Activated effector memory CD4-positive, alpha-beta T cell treated with Interleukin-2 at 50 U/mL for 16 hours (primary cell): ENCODE results near the gene TMEM258.

ENCODE experiments used
- DNase-seq: peaks from one replicate; pipeline ENCODE4 v3.0.0-alpha.2; 2020

Gene TMEM258

DNA sequence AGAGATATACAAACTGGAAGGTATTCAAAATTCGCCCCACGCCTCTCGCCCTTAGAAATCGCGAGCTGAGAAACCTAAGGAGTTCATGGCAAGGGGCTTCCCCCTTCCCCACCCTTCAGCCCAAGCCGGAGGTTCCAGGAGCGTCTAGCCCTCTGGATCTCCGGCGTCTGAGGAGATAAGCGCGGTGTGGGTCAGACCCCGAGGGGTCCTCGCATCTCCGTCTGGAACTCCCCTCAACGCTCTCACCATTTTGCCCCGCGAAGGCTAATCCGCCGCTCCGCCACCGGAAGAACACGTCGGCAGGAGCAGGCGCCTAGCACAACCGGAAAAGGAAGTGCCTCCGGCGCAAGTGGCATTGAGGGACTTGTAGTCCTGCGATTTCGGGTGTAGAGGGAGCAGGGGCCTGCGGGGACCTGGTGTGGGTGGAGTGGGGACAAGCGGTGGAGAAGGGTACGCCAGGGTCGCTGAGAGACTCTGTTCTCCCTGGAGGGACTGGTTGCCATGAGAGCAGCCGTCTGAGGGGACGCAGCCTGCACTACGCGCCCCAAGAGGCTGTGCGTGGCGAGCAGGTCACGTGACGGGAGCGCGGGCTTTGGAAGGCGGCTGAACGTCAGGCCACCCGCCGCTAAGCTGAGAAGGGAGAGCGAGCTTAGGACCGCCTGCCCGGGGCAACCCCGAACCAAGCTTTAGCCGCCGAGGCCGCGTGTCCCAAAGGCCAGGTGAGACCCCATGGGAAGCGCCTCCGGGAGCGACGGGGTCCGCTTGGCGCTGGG, at the start of gene TMEM258, which contains the start of gene FEN1:
Gene TMEM258 (minus strand): TSS at position 290 of the 773 bp plus-strand sequence. CDS start 41 bp downstream, at position 249.
Gene FEN1 (plus strand): TSS at position 602 of the 773 bp plus-strand sequence. CDS start 2,451 bp downstream, outside the sequence.
- peak; percentile 82 for DNase-seq

DNA sequence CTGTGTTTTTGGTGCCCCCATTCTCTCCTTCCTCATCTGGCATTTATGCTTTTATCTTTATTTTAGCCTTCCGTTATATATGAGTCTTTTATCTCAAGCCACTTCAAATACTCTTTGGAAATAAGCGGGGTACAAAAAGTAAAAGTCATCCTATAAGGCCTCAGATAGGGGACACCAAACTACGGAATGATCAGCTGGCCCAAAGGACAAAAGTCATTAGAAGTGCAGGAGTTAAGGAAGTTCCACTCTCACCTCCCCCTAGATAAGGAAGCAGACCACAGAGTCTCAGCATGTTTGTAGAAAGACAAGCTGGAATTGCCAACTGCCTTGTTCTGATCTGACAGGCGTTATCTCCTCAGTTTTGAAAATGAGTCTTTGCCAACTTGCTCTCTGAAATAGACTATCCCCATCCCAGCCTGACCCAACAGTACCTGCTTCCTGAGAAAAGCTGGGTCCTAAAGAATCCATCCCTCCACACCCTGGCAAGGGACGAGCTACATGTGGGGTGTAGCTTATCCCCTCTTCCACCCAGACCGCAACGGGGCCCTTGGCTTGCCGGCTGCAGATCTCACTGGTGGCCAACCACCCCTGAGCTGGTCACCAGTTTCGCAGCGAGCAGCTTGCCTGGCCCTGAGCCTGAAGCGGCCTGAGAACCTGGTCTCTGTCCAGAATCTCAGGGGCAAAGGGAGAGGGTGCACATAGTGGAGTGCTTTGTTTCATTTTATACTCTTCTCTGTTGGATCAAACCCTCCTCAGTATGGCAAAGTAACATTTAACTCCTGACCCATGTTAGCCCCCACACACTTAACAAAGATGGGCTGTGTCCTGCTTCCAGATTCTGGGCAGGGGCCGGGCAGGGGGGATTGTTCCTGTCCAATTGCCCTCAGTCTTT, 49.5 kb upstream of the TMEM258 start:
- no peak for DNase-seq

DNA sequence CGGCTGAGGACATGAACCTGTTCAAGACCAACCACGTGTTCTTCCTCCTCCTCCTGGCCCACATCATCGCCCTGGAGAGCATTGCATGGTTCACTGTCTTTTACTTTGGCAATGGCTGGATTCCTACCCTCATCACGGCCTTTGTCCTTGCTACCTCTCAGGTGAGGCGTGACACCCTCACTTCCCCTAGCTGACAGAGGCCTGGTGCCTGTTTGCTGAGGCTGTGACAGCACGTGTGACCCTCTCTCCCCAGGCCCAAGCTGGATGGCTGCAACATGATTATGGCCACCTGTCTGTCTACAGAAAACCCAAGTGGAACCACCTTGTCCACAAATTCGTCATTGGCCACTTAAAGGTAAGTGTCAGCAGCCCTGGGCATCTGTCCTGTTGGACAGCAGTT, 48.0 kb upstream of the TMEM258 start:
- DNase-seq = no peak

DNA sequence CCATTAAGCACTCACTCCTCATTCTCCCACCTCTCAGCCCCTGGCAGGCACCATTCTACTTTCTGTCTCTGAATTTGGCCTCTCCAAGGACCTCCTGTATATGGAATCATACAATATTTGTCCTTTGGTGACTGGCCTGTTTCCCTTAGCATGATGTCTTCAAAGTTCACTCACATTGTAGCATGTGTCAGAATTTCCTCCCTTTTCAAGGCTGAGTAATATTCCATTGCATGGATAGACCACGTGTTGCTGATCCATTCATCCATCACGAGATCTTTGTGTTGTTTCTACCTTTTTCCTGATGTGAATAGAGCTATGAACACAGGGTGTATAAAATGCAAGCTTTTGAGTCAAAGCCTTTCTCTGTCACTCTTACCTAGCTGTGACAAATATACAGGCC, 47.3 kb upstream of the TMEM258 start:
- DNase-seq = no peak

DNA sequence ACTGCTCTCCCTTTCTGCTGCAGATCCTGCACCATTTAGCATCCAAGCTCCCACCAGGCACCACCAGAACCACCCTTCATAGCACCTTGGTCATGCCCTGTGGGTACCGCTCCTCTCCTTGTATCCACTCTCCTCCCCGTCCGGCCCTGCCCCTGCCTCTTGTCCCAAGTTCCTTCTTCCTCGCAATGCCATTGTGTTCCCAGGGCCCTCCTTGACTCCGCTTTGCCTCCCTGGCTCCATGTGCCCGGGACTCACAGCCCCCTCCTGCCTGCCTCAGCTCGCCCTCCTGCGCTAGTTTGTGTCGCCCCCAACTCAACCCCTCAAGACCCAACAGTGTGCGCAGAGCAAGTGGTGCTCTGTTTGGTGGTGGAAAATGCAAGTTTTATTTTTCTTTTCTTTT, 46.5 kb upstream of the TMEM258 start:
- DNase-seq = no peak

DNA sequence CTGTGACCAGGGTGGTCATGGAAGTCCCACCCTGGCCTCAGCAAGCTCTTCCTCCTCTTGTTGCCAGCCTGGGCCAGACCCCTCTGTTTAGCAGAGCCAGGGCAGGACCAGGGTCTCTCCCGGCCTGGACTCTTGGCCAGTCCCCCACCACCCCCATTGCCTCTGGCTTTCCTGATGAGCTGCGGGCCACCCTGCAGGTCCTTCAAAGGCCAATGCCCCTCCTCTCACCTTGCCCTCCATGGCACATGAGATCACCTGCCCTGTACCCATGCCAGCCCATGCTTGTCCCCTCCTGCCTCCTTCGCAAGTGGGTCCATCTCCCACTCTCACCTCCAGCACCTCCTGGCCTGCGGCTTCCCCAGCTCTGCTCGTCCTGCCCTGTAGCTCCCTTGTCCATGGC, 46.1 kb upstream of the TMEM258 start:
- DNase-seq = no peak

DNA sequence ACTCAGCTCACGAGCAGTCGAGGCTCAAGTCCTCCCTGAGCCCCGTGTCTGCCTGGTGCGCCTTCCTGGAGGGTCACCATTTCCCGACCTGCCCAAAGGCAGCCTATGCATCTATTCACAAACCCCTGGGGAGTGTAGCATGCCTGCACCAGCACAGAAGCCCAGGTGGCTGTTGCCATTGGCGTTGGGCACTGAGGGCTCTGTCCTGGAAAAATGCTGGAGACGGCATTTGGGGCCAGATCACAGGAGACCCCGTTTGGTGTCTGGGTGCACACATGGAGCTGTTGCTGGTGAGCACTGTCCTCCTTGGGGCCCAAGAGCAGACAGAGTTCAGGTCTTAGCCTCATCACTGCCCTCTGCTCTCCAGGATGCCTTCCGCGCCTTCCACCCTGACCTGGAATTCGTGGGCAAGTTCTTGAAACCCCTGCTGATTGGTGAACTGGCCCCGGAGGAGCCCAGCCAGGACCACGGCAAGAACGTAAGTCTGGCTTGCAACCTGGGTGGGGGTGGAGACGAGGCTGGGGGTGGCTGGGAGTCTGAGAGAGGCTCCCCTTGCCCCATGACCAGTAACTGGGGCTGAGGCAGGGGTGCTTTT, 45.1 kb upstream of the TMEM258 start:
- DNase-seq = no peak

DNA sequence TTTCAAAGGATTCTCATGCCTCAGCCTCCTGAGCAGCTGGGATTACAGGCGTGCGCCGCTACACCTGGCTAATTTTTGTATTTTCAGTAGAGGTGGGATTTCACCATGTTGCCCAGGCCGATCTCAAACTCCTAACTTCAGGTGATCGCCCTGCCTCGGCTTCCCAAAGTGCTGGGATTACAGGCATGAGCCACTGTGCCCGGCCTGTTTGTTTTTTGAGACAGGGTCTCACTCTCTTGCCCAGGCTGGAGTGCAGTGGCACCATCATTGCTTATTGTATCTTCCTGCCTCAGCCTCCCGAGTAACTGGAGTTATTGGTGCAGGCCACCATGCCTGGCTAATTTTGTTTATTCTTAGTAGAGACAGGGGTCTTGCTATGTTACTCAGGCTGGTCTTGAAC, 43.8 kb upstream of the TMEM258 start:
- no peak for DNase-seq

DNA sequence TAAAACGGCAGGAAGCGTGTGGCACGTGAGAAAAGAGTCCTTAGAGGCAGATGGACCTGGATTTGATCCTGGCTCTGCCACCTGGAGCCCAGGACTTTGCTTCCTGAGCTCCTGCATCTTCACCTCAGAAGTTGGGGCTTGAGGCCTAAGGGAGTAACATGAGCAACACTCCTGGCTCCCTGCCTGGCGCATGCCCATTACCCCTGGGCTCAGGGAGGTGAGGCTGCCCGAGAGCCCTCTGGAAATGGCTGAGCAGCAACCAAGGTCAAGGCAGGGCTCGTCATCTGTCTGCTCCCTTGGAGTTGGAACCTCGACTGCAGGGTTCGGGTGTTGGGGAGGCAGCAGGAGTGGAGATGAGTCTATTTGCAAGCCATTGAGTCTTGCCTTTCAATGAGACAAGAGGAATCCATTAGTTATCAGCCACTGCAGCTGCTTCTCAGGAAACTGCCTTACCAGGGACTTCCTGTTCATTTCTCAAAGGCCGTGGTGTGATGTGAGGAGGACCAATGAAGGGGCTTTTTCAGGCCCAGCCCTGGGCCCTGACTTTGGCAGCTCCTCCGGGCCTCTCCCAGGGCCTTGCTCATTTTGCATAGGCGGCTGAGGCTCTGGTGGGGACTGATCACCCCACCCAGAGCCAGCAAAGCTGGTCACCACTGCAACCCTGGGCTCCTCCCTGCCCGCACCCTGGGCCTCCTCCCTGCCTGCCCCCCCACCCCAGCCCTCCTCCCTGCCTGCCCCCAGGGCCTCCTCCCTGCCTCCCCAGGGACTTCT, 42.1 kb upstream of the TMEM258 start:
- DNase-seq = no peak

DNA sequence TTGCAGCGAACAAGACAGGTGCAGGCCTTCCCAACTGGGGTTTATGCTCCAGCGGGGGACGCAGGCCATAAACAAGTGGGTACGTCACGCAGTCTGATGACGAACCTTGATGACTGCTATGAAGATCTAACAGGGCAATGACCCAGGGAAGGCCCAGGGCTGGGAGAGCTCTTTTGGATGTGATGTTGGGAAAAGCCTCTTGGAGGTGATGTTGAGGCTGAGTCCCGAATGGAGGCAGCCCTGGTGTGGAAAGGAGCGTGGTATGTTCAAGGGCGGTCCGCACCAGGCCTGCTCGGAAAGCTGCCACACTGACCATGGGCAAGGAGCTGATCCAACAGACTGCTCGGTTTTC, 41.5 kb upstream of the TMEM258 start:
- no peak for DNase-seq

DNA sequence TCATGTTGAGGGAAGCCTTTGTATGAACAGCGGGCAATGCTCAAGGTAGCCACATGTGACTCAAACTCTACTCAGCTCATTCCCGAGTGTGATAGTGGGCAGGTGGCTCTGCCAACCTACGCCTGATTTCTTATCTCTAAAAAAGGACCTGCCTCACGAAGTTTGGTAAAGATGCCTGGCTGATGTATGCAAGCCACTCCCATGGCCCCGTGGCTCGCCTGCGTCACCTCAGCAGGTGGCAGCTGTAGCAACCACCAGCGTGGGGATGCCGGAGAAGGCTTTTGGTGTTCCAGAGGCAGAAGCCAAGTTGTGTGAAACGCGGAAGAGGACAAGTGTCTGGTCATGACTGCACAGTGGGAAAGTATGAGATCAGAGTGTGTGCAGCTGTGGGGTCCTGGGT, 41.1 kb upstream of the TMEM258 start:
- DNase-seq = no peak

DNA sequence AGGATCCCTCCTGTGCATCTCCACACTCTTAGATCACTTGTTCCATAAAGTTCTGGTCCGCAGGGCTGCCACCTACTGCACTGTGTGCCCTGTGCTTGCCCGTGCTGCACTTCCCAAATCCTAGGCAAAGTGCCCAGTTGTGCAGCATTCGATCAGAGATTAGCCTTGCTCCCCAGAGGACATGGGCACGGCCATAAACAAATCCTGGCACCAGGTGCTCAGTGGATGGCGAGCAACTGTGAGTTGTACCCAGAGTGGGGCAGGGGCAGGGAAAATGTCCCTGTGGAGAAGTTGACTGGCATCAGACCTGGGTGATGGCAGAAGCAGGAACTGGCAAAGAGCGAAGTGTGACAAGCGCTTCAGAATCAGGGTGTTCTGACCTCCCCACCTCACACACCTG, 40.4 kb upstream of the TMEM258 start:
- DNase-seq = no peak

DNA sequence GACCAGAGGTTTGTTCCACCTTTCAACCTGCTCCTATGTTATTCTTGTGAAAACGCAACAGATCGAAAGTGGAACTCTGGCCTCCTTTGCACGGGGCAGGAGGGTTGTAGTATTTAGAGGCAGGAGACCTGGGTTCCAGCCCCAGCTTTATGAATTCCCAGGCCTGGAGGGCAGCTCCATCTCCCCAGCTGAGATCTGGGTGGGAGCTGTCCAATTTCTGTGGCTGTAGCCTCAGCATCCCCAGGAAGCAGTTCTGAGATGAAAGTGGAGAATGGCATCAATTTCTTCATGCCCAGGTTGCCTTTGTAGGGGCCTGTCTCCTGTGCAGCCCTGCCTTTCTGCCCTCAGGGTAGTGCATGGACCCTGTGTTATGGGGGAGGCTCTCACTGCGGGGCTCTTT, 39.8 kb upstream of the TMEM258 start:
- no peak for DNase-seq

DNA sequence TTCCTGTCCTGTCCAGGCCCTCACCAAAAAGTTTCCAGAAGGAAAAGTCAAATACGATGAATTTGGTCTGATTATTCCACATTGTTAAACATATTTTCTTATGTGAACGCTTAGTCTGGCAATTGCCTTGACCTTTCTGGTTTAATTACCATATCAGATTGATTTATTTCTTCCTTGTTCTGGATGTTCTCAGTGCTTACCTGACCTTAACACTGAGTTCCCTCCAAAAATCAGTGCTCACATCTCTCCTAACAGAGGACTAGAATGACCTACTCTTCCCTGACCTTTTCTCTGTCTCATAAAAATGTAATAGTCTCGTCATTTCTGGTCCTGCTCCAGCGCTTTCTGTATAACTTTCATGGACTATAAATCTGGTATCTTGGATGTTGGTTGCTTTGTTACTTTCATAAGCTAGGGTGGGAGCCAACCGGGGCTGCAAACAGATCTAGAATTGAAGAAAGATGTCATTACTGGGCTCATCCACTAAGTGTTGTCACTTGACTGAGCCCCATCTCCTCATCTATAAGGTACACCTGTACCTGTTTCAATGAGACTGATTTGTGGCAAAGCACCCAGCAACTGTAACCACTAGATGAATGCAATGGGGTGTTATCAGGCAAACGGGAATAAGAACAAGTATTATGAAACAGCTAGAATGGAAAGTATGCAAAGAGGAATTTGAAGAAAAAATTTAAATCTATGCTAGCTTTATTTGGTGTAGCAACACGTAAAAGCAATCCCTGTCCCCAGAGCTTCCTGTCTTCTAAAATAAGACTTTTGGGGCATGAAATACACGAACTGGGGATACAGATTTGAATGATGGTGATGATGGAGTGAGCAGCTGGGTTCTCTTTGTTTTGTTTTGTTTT, 38.1 kb upstream of the TMEM258 start:
- no peak for DNase-seq

DNA sequence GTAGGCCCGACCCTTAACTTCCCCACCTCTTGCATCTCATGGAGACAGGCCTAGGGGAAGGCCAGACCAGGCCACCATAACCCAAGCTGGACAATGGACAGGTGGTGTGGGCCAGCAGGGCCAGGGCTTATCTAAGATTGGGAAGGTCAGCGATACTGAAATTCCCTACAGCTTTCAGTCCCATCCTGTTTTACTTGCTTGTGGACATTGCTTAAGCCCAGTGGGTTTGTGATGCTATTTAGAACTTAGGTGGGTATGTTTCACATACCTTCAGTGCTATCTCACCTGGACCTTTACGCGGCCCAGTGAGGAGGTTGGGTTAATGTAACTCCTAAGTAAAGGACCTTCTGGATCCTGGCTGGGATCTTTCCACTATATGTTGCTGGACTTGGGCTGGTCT, 37.4 kb upstream of the TMEM258 start:
- no peak for DNase-seq

DNA sequence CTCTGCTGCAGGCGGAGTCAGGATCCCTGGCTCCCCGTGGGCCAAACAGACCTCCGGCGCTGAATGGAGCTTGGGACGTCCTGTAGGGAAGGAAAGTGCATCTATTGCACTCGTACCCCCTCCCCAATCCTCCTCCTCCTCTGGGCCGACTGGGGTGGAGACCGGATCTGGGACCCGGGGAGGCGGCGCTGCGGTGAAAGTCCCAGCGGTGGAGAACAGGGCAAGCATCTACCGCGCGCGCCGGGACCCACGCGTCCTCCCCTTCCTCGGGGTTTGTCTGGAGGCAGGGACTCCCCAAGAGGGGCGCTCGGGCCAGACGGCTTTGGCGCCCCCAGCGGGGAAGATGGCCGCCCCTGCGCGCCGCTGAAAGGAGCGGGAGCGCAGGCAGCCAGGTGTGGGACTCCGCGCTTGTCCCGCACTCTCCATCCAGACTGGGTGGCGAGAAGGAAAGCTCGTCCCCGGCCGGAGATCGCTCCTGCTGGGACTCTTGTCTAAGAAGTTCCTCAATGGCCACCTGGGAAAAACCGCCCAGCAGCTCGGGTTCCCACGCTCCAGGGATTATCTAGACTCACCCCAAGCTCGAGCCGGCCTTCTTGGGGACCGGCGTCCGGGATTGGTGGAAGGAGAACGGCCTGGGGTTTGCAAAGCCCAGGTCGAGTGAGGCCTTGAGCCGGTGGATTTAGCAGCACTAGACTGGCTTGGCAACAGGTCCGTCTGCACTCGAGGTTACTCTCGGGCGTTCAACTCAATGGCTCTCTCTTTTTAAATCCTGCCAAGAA, 36.4 kb upstream of the TMEM258 start:
- no peak for DNase-seq

DNA sequence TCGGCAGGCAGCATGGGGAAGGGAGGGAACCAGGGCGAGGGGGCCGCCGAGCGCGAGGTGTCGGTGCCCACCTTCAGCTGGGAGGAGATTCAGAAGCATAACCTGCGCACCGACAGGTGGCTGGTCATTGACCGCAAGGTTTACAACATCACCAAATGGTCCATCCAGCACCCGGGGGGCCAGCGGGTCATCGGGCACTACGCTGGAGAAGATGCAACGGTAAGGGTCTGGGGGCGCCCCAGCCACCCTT, 35.9 kb upstream of the TMEM258 start:
- DNase-seq = no peak

DNA sequence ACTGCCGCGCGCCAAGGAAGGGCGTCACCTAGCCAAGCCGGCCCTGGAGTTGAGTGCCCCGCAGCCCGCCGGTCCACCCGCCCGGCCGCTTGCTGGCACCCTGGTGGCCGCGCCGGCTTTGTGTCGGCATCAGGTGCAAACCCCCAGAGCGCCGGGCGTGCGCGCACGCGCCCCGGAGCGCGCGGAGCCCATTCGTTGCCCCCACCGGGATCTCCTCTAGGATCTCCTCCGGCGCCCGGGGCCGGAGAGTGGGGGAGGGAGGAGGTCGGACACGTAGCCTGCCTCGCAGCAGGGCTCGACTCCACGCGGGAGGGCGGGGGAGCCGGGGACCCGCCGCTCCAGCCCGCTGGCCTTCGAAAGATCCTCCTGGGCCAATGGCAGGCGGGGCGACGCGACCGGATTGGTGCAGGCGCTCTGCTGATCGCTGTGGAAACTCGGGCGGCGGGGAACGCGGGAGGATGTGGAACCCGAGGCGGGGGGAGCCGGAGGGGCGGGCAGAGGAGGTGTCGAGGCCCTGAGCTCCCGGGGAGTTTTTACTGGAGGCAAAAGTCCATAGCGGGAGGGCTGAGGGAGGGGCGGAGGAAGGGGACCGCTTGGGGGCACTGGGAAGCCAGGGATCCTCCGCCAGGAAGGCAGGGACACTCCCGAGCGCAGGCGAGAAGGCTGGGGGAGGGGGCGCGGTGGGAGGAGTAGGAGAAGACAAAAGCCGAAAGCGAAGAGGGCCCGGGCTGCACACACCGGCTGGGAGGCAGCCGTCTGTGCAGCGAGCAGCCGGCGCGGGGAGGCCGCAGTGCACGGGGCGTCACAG, 35.4 kb upstream of the TMEM258 start, which contains the start of gene FADS2:
Gene FADS2 (plus strand): TSS at position 730 of the 808 bp plus-strand sequence. CDS start 91 bp downstream, outside the sequence.
- DNase-seq = peak; percentile 18

DNA sequence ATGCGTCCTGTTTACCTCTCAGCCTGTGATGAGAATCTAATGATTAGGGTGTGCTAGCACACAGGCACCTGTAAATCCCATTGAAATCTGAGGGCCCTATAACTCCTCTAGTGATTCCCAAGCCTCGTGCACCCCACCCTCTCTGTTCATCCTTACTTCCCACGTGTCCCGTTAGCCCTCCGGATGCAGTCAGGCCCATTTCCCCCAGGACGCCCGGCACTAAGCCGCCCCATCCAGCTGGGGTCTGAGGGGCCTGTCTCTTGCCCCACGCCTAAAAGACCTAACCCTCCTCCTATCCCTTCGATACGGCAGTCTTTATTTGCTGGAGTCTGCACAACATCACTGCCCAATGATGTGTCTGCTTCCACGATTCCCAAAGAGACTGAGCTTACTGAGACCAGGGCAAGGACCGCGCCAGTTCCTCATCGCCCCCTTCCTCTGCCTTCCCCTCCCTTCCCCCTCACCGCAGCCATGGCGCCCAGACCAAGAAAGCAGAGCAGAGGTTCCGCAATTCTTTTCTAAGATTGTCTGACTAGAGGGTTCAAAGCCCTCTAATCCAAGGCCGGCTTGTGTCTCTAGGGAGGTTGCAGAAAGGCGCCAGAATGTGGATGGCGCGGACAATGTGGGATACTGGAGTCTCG, 34.7 kb upstream of the TMEM258 start:
- DNase-seq = no peak

DNA sequence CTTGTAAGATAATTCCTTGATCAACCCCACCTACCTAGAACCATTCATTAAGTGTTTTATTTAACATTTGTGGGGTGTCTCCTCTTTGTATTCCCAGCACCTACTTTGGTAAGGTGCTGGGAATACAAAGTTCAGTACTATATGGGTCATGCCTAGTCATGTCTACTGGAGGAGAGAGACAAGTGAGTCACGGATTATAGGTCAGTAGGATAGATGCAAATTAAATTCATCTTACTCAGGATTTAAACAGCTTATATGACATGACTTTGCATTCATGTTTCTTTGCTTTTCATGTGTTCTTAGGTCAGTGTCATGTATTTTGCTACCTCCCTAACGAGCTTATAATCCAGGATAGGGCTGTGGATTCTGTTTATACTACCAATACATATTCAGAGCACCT, 27.8 kb upstream of the TMEM258 start:
- DNase-seq = no peak
